Right lobe of liver (tissue), 4 donors: ENCODE data around the gene CYS1.

Experiments used
- CTCF ChIP-seq, 4 donors: fragments of 200-600 bp in 3 of 4; fragments of 450-650 bp in 1 of 4; IDR thresholded peaks; one replicate each; pipeline versions ENCODE4 v1.5.1 to v1.8.0; 2016 to 2022; ENCODE audit warnings: antibody characterized with exemption in 4 of 4, mild to moderate bottlenecking in 2 of 4
- POLR2A ChIP-seq: fragments of 450-650 bp; IDR thresholded peaks from one replicate; pipeline ENCODE4 v1.6.1; 2017; ENCODE audit warnings: antibody characterized with exemption, mild to moderate bottlenecking
- donor health status: DM: no; HTN: no; CAD: no.
- donor health status: DM: no; HTN: no; CAD: no.
- donor health status: DM: no; HTN: yes; CAD: no.

GRCh38 chr2:10094271-10094814 is 14.1 kb upstream of the CYS1 start:
- no peak for TF ChIP-seq CTCF (IDR thresholded peaks at IDR 0.05)
- no peak for TF ChIP-seq POLR2A
